ENCODE measurements around the gene CHST8.
"Not testable (repeated sequence)": the region's sequence is repeated elsewhere in the genome, so short reads cannot be mapped to it uniquely, and the experiment has no call there.

CHST8 gene

DNA sequence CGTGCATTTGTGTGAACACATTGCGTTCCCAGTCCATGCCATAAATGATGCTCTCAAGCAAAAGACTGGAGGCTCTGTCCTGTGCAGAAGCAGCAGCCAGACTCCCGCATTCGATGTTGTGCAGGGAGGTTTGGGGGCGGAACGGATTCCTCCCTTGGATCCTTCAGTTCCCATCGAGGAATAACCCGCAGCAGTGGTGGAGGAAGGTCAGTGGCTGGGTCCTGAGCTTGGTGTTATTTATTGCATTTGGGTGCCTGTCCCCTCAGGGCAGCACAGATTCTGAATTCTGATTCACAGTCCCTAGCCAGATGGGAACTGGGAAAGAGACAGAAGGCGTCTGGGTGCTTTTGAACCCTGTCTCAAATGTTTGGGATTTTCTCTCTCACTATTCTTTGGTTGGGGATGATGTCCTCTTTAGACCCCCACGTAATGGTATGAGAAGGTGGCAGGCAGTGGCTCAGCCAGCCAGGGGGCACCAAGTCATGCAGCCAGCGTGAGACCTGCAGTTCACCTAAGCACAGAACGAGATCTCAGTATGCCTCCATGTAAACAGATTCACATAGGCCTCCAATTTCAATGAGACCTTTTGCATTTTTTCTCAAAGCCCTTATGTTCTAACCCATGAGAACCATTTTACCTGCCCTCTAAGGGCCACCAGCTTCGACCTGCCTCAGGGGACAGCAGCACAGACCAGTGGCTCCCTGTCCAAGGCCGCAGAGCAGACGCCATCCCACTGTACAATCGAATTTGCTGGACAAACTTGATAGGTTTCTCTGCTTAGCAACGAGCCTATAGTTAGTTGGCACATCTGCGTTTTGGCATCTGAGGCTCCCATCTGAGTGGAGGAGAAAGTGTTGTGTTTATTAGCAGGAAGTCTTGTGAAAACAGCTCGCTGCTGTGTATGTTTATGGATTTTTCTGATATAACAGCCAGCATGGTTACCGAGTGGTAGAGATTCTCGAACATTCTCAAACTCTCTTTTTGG lies 192.7 kb downstream of the CHST8 start:
- DNase-seq, result no peak

GRCh38 chr19:33815380-33816340 lies 193.9 kb downstream of the CHST8 start:
- no peak for DNase-seq

DNA sequence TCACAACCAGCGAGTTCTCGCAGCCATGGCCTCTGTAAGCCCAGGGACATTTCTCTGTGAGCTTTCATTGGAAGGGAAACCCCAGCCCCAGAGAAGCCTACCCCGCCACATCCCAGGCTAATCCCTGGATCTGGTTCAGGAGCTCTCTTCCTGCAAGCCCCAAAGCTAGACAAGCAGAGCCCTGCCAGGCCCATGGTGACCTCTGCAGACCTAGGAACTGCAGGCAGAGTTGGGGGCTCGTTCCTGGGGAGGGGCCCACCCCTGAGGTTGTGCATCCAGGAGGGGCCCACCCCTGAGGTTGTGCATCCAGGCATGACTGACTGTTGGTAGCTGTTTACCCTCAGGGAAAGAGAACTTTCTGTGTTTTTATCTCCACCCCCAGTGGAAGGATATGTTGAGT lies 196.7 kb downstream of the CHST8 start:
- no peak for DNase-seq

- not testable (repeated sequence) for DNase-seq
Observed at GRCh38 chr19:33819078-33819477, 197.3 kb downstream of the CHST8 start.

DNA sequence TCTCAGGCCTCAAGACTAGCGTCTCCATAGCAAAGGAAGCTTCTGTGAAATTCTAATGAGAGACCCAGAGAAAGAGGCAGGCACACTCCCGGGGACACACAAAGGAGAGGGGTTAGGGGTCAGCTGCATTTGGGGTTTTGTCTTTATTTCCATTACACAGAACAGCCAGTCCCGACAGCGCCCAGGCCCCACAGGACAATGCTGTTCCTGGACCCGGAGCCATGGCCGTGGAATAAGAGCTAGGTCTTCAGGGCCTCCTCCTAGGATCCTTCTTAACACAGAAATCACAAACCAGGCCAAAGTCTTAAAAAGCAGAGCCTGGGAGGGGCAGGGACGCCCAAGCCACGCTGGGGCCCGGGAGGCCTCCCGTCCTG lies 197.7 kb downstream of the CHST8 start:
- no peak for DNase-seq

DNA sequence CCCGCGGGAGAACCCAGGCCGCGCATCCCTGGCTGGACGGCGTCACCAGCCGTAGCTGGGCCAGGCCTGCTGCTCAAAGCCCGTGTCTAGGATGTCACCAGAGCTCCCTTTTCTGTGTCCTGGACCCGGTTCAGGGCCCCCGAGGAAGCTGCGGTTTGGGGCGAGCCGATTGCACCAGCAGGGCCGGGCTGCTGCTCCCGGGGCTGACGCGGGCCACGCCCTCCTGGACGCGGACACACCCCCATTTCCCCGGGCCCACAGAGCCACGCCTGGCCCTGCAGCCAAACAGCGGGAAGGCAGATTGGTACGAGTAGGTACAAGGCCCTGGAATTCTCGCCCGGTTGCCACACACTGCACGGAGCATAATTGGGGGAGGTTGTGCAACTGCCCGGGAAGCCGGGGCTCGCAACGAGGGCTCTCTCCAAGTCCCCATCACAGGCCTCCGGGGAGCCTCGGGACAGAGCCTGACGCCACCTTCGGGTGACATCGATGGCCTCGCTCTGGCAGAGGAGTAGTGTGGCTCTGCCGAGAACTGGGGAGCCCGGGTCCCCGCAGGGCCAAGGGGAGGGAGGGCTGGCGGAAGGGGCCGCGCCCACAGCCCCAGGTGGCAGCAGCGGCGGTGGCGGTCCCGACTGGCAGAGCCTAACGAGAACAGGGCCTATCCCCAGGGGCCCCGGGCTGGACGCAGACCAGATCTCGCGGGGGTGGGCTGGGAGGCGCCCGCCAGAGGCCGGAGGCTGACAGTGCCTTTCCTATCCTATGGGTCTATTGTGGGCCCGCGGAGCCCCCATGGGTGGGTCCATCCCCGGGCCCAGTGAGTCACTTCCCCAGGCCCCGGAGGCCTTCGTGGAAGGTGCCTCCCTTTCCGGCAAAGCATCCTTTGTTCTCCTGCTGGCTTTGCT lies 198.4 kb downstream of the CHST8 start:
- DNase-seq, result peak; percentile 89

GRCh38 chr19:33821871-33822270 lies 200.1 kb downstream of the CHST8 start:
- DNase-seq, result no peak
